ENCODE results near the gene KLK7.

DNA sequence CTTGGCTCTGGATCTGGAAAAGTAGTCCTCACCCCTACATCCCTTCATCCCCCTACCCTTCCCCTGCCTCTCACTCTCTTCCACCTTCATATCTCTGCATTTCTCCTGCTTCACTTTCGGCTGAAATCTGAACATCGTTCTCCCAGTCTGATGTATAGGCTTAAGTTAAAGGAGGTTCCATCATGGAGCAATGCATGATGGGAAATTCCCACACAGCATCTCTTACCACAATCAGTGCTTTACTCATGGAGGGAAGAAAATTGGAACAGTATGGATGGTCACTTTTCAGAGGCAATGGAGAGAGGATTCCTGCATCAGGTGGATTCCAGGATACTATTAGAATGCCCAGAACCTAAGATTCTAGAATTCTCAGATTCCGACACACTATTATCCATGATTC is 23.8 kb upstream of the KLK7 start:
- TF ChIP-seq ZNF274 (IDR thresholded peaks at IDR 0.05; ENCODE audit: low read depth, low read length) (no peak), YY1 (IDR thresholded peaks at IDR 0.05; ENCODE audit: insufficient read depth, insufficient read length) (no peak), SUZ12 (IDR thresholded peaks at IDR 0.05; ENCODE audit: extremely low read depth, insufficient read depth, insufficient read length) (no peak)
